ENCODE results near the gene MRGPRE.

Gene MRGPRE

GRCh38 chr11:3201112-3201581, 31.1 kb downstream of the MRGPRE start:
- Histone ChIP-seq H3K9me3 (ENCODE audit: insufficient read depth, low read length) (peaks cover 9% of the 10 kb centered on the region; the same call in 1 of the 2 replicates), H3K36me3 (ENCODE audit: insufficient read depth, insufficient read length, low read length) (no peaks in the 10 kb centered on the region), H3K27me3 (ENCODE audit: insufficient read depth, insufficient read length) (peaks cover 36% of the 10 kb centered on the region), H3K4me1 (ENCODE audit: insufficient read depth, insufficient read length) (peaks cover 15% of the 10 kb centered on the region), H3K9ac (ENCODE audit: insufficient read length, low read depth) (no peak overlapping the region), H3K4me3 (ENCODE audit: insufficient read length, low read depth) (no peak overlapping the region)
- no peak for DNase-seq (ENCODE audit: low read depth, low spot score)
- TF ChIP-seq YY1 (IDR thresholded peaks at IDR 0.05; ENCODE audit: insufficient read depth, insufficient read length) (no peak), ZNF274 (IDR thresholded peaks at IDR 0.05; ENCODE audit: low read depth, low read length) (no peak), SUZ12 (IDR thresholded peaks at IDR 0.05; ENCODE audit: extremely low read depth, insufficient read depth, insufficient read length) (no peak)

- H3K9ac ChIP-seq (ENCODE audit: insufficient read length, low read depth) = no peak overlapping the region
- no peak for TF ChIP-seq SUZ12 (IDR thresholded peaks at IDR 0.05; ENCODE audit: extremely low read depth, insufficient read depth, insufficient read length)
- TF ChIP-seq YY1 (IDR thresholded peaks at IDR 0.05; ENCODE audit: insufficient read depth, insufficient read length) = no peak
- TF ChIP-seq ZNF274 (IDR thresholded peaks at IDR 0.05; ENCODE audit: low read depth, low read length) = no peak
- H3K27me3 ChIP-seq (ENCODE audit: insufficient read depth, insufficient read length) = peaks cover 33% of the 10 kb centered on the region
- H3K36me3 ChIP-seq (ENCODE audit: insufficient read depth, insufficient read length, low read length) = no peaks in the 10 kb centered on the region
- DNase-seq (ENCODE audit: low read depth, low spot score) = no peak
- H3K4me3 ChIP-seq (ENCODE audit: insufficient read length, low read depth) = no peak overlapping the region
- peaks cover 18% of the 10 kb centered on the region for H3K4me1 ChIP-seq (ENCODE audit: insufficient read depth, insufficient read length)
- H3K9me3 ChIP-seq (ENCODE audit: insufficient read depth, low read length) = peaks cover 9% of the 10 kb centered on the region; the same call in 1 of the 2 replicates
Observed at GRCh38 chr11:3200388-3201111, 31.7 kb downstream of the MRGPRE start.

- no peak overlapping the region for H3K9ac ChIP-seq (ENCODE audit: insufficient read length, low read depth)
- DNase-seq (ENCODE audit: low read depth, low spot score) = no peak
- H3K4me3 ChIP-seq (ENCODE audit: insufficient read length, low read depth) = no peak overlapping the region
- 0 out of 2 replicates have a peak, but pooled peaks cover 2% of the 10 kb centered on the region for H3K9me3 ChIP-seq (ENCODE audit: insufficient read depth, low read length)
- H3K36me3 ChIP-seq (ENCODE audit: insufficient read depth, insufficient read length, low read length) = no peaks in the 10 kb centered on the region
- peaks cover 23% of the 10 kb centered on the region for H3K4me1 ChIP-seq (ENCODE audit: insufficient read depth, insufficient read length)
- peaks cover 25% of the 10 kb centered on the region for H3K27me3 ChIP-seq (ENCODE audit: insufficient read depth, insufficient read length)
- TF ChIP-seq YY1 (IDR thresholded peaks at IDR 0.05; ENCODE audit: insufficient read depth, insufficient read length) = no peak
- TF ChIP-seq ZNF274 (IDR thresholded peaks at IDR 0.05; ENCODE audit: low read depth, low read length) = no peak
- no peak for TF ChIP-seq SUZ12 (IDR thresholded peaks at IDR 0.05; ENCODE audit: extremely low read depth, insufficient read depth, insufficient read length)
Observed at GRCh38 chr11:3199537-3200295, 32.5 kb downstream of the MRGPRE start.

GRCh38 chr11:3198815-3199214, 33.4 kb downstream of the MRGPRE start:
- H3K27me3 ChIP-seq (ENCODE audit: insufficient read depth, insufficient read length) = peaks cover 16% of the 10 kb centered on the region
- H3K4me1 ChIP-seq (ENCODE audit: insufficient read depth, insufficient read length) = peaks cover 21% of the 10 kb centered on the region
- no peak for DNase-seq (ENCODE audit: low read depth, low spot score)
- no peak for TF ChIP-seq YY1 (IDR thresholded peaks at IDR 0.05; ENCODE audit: insufficient read depth, insufficient read length)
- TF ChIP-seq SUZ12 (IDR thresholded peaks at IDR 0.05; ENCODE audit: extremely low read depth, insufficient read depth, insufficient read length) = no peak
- no peak for TF ChIP-seq ZNF274 (IDR thresholded peaks at IDR 0.05; ENCODE audit: low read depth, low read length)
- H3K9me3 ChIP-seq (ENCODE audit: insufficient read depth, low read length) = no peaks in the 10 kb centered on the region
- H3K4me3 ChIP-seq (ENCODE audit: insufficient read length, low read depth) = no peak overlapping the region
- H3K9ac ChIP-seq (ENCODE audit: insufficient read length, low read depth) = no peak overlapping the region
- H3K36me3 ChIP-seq (ENCODE audit: insufficient read depth, insufficient read length, low read length) = no peaks in the 10 kb centered on the region

- H3K27me3 ChIP-seq (ENCODE audit: insufficient read depth, insufficient read length) = peaks cover 7% of the 10 kb centered on the region
- no peak overlapping the region for H3K4me3 ChIP-seq (ENCODE audit: insufficient read length, low read depth)
- TF ChIP-seq ZNF274 (IDR thresholded peaks at IDR 0.05; ENCODE audit: low read depth, low read length) = no peak
- TF ChIP-seq YY1 (IDR thresholded peaks at IDR 0.05; ENCODE audit: insufficient read depth, insufficient read length) = no peak
- no peak for TF ChIP-seq SUZ12 (IDR thresholded peaks at IDR 0.05; ENCODE audit: extremely low read depth, insufficient read depth, insufficient read length)
Observed at GRCh38 chr11:3197878-3198528, 34.2 kb downstream of the MRGPRE start.

GRCh38 chr11:3197044-3197695, 35.0 kb downstream of the MRGPRE start:
- H3K27me3 ChIP-seq (ENCODE audit: insufficient read depth, insufficient read length) = peaks cover 3% of the 10 kb centered on the region
- no peaks in the 10 kb centered on the region for H3K9me3 ChIP-seq (ENCODE audit: insufficient read depth, low read length)
- H3K36me3 ChIP-seq (ENCODE audit: insufficient read depth, insufficient read length, low read length) = no peaks in the 10 kb centered on the region
- no peak overlapping the region for H3K4me3 ChIP-seq (ENCODE audit: insufficient read length, low read depth)
- no peak for DNase-seq (ENCODE audit: low read depth, low spot score)
- H3K9ac ChIP-seq (ENCODE audit: insufficient read length, low read depth) = no peak overlapping the region
- no peak for TF ChIP-seq YY1 (IDR thresholded peaks at IDR 0.05; ENCODE audit: insufficient read depth, insufficient read length)
- H3K4me1 ChIP-seq (ENCODE audit: insufficient read depth, insufficient read length) = peaks cover 29% of the 10 kb centered on the region

More at GRCh38 chr11:3197878-3198528, 34.2 kb downstream of the MRGPRE start:
- Histone ChIP-seq H3K36me3 (ENCODE audit: insufficient read depth, insufficient read length, low read length) (no peaks in the 10 kb centered on the region), H3K4me1 (ENCODE audit: insufficient read depth, insufficient read length) (peaks cover 24% of the 10 kb centered on the region), H3K9me3 (ENCODE audit: insufficient read depth, low read length) (no peaks in the 10 kb centered on the region), H3K9ac (ENCODE audit: insufficient read length, low read depth) (no peak overlapping the region)
- DNase-seq (ENCODE audit: low read depth, low spot score) = no peak
